Spinal cord (tissue), 10 donors: ENCODE data around the gene PRUNE1. TPM values are rescaled to one million over a fixed set of nuclear protein-coding genes. Genes with fewer than 3 reads are reported as not detected.

Source experiments
- DNase-seq, 6 donors: peaks; one replicate each; pipeline versions ENCODE4 v3.0.0 to v3.0.0-alpha.2; 2013 to 2015; ENCODE audit warnings: low spot score in 6 of 6, low read depth in 4 of 6
- H3K27ac ChIP-seq: one replicate; pipeline ENCODE4 v1.5.1; 2013; ENCODE audit warnings: low read depth, low read length, control low read depth
- H3K27me3 ChIP-seq: one replicate; pipeline ENCODE4 v1.6.1; 2013; ENCODE audit warnings: low read length; ENCODE audit not compliant: control insufficient read depth, insufficient read depth
- H3K36me3 ChIP-seq: one replicate; pipeline ENCODE4 v1.6.1; 2013; ENCODE audit warnings: low read length; ENCODE audit not compliant: control insufficient read depth, insufficient read depth
- H3K4me1 ChIP-seq: one replicate; pipeline ENCODE4 v1.6.1; 2013; ENCODE audit warnings: low read length; ENCODE audit not compliant: control insufficient read depth, insufficient read depth
- H3K4me3 ChIP-seq: one replicate; pipeline ENCODE4 v1.5.1; 2013; ENCODE audit warnings: low read depth, low read length, control low read depth
- H3K9me3 ChIP-seq: one replicate; pipeline ENCODE4 v1.6.1; 2013; ENCODE audit warnings: low read length; ENCODE audit not compliant: control insufficient read depth, insufficient read depth
- WGBS: methylation state at CpG from one replicate; pipeline ENCODE4 v1.1.5; 2013; ENCODE audit warnings: missing lambda C conversion rate; ENCODE audit not compliant: insufficient coverage; 5-methylcytosine and 5-hydroxymethylcytosine counted together
- polyA plus RNA-seq, 2 donors: library from polyadenylated mRNA; unstranded; fragments of 120-200 nt; gene quantifications; one replicate each; pipeline ENCODE4 v1.2.1, GENCODE V29; 2013; ENCODE audit not compliant: insufficient read length in 2 of 2
- total RNA-seq, 2 donors: library from RNA; depleted of rRNA in 1 of 2; stranded (reverse); fragments of 120-200 nt in 1 of 2; fragments of >200 nt in 1 of 2; gene quantifications; one replicate each; pipeline versions ENCODE4 v1.2.3 to v1.2.4, GENCODE V29; 2013 to 2014
- donor health status: healthy.

The PRUNE1 gene
- total and polyA plus RNA-seq, 4 donors = 18.9 to 39.4 (median 33.3) TPM

DNA sequence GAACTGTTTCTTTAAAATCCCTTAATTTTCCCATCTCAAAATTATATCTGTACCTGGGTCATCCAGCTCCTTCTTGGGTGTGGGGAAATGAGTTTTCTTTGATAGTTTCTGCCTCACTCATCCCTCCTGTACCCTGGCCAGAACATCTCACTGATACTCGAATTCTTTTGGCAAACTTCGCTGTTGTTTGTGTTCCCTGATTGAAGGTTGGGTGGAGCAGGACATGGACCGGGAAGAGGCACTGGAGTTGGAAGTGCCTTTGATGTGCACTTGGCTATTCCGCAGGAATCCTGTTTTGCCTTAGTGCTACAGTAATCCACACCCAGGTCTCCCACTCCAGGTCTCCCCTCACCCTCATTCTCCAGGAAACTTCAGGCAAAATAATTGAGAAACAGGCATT is 12.8 kb upstream of the PRUNE1 start:
- Histone ChIP-seq H3K27me3 (no peaks in the 10 kb centered on the region), H3K36me3 (peaks cover 27% of the 10 kb centered on the region), H3K4me3 (no peak overlapping the region), H3K27ac (no peak overlapping the region), H3K4me1 (peaks cover 4% of the 10 kb centered on the region), H3K9me3 (no peaks in the 10 kb centered on the region)
- WGBS = no CpG with 5 or more reads among the region's 4 CpGs
- DNase-seq = no peak

DNA sequence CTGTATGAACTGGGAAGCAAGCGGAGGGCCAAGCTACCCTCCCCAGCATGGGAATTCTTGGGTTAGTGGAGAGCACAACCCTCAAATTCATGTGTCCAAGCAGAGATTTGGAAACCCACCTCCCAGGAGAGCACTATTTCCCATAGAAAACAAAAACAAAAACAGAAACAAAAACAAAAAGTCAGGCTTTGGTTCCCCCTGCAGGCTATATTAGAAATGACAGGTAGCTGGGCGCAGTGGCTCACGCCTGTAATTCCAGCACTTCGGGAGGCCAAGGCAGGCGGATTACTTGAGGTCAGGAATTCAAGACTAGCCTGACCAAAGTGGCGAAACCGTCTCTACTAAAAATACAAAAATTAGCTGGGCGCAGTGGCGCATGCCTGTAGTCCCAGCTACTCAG is 12.4 kb upstream of the PRUNE1 start:
- H3K36me3 ChIP-seq = peaks cover 31% of the 10 kb centered on the region
- 26% methylated on average over 8 of the region's 9 CpGs for WGBS
- H3K4me3 ChIP-seq = no peak overlapping the region
- peaks cover 4% of the 10 kb centered on the region for H3K4me1 ChIP-seq
- no peaks in the 10 kb centered on the region for H3K27me3 ChIP-seq
- H3K9me3 ChIP-seq = no peaks in the 10 kb centered on the region
- H3K27ac ChIP-seq = no peak overlapping the region
- peak in 2 of 6 donors; percentile 63 to 84 for DNase-seq

DNA sequence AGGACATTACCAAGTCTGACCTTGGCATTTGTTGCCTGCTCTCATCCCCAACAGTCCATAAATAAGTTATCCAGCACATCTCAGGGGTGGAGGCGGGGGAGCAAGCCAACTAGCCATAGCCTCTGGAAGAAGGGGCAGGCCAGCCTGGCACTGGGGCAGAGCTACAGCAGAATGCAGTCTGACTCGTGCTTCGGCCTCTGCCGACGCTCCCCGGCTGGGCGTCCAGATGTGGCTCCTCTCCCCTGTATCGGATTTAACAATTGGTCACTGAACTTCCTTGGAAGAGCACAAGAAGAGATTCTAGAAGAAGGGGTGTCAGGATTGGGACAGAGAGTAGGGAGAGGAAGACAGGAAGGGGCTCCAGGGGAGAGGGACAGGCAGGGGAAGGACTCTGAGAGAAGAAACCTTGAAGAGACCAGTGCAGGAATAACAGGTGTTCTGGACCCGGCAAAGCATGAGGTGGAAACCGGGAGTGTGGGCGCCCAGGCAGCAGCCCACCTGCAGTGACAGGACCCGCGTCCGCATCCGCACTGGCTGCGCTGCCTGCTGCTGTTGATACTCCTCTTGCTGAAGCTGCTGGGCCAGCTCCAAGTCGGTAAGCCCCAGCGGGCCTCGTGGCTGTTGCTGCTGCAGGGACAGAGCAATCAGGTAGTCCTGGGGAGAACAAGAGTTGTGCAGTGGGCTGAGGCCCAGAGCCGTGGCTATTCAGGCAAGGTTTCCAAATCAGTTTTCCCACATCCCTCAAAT is 10.9 kb upstream of the PRUNE1 start:
- H3K4me1 ChIP-seq = peaks cover 7% of the 10 kb centered on the region
- no peak for DNase-seq
- H3K27me3 ChIP-seq = no peaks in the 10 kb centered on the region
- H3K36me3 ChIP-seq = peaks cover 41% of the 10 kb centered on the region
- no peaks in the 10 kb centered on the region for H3K9me3 ChIP-seq
- WGBS = 92% methylated on average over 19 of the region's 20 CpGs
- no peak overlapping the region for H3K4me3 ChIP-seq
- H3K27ac ChIP-seq = no peak overlapping the region

DNA sequence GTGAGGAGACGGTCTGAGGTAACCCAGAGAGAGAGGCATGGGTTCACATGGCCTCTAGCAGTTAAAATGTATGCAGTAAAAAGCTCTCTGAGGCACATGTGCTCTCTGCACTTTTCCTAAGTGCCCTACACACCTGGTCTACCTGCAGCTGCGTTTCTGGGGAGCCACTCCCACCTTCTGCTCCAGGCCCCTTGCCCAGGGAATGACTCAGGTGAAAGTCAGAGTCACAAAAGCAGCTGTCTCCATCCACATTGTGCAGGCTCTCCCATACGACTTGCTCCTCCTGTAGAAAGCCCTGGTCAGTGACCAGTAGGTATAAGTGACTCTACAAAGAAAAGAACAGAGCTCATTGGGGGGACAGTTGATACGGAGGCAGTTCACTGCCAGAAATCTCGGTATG is 10.3 kb upstream of the PRUNE1 start:
- Histone ChIP-seq H3K4me1 (peaks cover 9% of the 10 kb centered on the region), H3K4me3 (no peak overlapping the region), H3K9me3 (no peaks in the 10 kb centered on the region), H3K27me3 (no peaks in the 10 kb centered on the region), H3K36me3 (peaks cover 42% of the 10 kb centered on the region), H3K27ac (no peak overlapping the region)
- WGBS = 94% methylated on average over 4 of the region's 5 CpGs
- no peak for DNase-seq

DNA sequence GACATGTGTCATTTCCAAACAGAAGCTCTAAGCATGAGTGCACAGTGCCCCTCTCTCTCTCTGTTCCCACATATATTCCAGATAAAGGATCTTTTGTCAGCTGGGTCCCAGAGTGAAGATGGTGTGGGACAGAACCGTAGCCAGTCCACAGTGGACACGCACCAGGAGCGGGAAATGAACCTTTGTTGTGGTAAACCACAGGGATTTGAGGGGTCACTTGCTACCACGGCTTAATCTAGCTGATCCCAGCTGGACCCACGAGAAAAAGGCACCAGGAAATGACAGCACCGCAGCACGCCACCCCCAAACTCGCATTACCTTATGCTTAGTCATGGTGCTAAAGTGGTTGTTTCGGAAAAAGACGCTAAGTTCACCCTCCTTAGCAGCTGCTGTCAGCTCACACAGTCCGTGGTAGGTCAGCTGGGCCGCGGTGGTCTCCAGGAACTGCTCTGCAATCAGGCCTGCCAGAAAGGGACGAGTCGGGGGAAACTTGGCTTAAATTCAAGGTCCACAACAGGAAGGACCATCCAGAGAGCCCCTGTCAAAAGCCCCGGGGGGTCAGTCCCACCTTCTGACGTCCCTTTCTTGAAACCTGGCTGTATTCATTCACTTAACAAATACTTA is 9.1 kb upstream of the PRUNE1 start:
- Histone ChIP-seq H3K36me3 (peaks cover 42% of the 10 kb centered on the region), H3K4me1 (peaks cover 18% of the 10 kb centered on the region)

DNA sequence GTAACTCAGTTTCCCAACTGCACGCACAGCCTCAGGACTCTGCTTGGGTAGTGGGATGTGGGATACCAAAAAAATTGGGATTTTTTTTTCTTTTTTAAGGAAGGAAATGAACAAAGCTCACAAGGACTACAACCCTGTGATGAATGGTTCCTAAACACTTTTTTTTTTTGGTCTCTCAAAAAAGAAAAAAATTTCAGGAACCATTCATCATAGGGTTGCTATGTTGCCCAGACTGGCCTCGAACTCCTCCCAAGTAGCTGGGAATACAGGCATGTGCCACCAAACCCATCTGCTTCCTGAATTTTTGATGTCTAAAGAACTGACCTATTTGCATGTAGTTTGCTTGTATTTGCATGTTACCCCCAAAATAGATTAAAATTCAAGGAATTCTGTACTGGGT is 8.3 kb upstream of the PRUNE1 start:
- Histone ChIP-seq H3K4me1 (peaks cover 23% of the 10 kb centered on the region), H3K27me3 (no peaks in the 10 kb centered on the region), H3K36me3 (peaks cover 42% of the 10 kb centered on the region), H3K27ac (no peak overlapping the region), H3K9me3 (no peaks in the 10 kb centered on the region), H3K4me3 (no peak overlapping the region)
- DNase-seq = no peak
- WGBS = no CpG with 5 or more reads among the region's 2 CpGs

More for the DNA sequence above, 9.1 kb upstream of the PRUNE1 start:
- no peak for DNase-seq
- Histone ChIP-seq H3K4me3 (no peak overlapping the region), H3K27ac (no peak overlapping the region), H3K27me3 (no peaks in the 10 kb centered on the region), H3K9me3 (no peaks in the 10 kb centered on the region)
- WGBS = 79% methylated on average over 16 of the region's 17 CpGs

DNA sequence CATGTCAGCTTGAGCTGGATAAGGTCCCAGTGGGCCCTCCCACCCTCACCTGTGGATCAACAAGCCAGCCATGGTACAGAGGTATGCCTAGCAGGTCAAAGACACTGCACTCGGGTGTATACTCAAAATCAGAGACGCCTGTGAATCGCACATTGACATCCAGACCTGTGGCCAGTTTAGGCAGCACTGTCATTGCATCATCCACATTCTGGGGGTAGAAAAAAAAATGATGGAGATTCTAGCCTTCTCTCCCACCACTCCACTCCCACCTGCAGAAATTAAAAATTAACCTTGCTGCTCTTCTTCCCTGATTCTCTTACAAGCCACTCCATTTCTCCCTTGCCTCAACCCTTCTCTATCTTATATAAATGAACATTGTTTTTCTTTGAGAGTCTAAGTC is 7.8 kb upstream of the PRUNE1 start:
- WGBS = no CpG with 5 or more reads among the region's 3 CpGs
- peaks cover 42% of the 10 kb centered on the region for H3K36me3 ChIP-seq

DNA sequence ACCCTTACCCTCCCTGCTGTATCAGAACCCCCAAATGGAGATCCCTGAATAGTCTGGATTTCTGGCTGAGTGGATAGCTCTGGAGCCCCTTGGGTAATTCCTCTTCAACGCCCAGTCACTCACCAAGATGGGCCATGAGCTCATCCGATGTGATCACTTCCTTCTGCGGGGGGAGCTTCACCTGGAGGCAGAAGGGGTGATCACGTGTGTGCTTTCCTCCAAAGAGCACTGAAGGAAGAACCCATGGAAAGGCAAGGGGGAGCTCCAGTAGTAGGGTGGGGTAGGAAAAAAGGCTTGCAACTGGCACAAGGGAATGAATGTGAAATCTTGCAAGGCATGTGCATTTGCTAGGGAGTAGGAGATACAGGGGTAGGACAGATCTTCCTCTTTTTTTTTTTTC is 6.6 kb upstream of the PRUNE1 start:
- H3K27me3 ChIP-seq = no peaks in the 10 kb centered on the region
- H3K4me1 ChIP-seq = peaks cover 34% of the 10 kb centered on the region
- H3K27ac ChIP-seq = no peak overlapping the region
- H3K4me3 ChIP-seq = no peak overlapping the region
- H3K9me3 ChIP-seq = no peaks in the 10 kb centered on the region
- WGBS = 93% methylated on average over 3 of the region's 4 CpGs
- H3K36me3 ChIP-seq = peaks cover 40% of the 10 kb centered on the region
- DNase-seq = no peak

More for the DNA sequence above, 7.8 kb upstream of the PRUNE1 start:
- Histone ChIP-seq H3K4me3 (no peak overlapping the region), H3K9me3 (no peaks in the 10 kb centered on the region), H3K4me1 (peaks cover 28% of the 10 kb centered on the region), H3K27me3 (no peaks in the 10 kb centered on the region), H3K27ac (no peak overlapping the region)
- DNase-seq = no peak

DNA sequence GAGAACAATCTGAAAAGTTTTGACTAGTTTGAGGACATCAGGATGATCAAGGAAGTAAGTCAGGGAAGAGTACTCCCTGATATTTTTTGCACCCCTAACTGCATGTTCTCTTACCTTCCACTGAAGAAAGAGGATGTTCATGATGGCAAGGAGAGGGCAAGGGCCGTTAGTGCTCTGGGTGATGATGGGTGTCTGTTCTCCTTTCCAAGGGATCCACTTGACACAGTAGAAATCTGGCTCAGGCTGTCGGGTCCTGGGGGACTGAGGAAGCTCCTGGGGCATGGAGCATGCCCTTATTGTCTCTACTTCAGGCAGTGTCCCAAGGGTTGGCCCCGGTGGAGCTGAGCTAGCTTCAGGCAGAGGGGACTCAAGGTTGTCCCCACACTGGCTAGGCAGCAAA is 6.2 kb upstream of the PRUNE1 start:
- 100% methylated on average over 3 of the region's 3 CpGs for WGBS
- Histone ChIP-seq H3K27me3 (no peaks in the 10 kb centered on the region), H3K9me3 (no peaks in the 10 kb centered on the region), H3K36me3 (peaks cover 36% of the 10 kb centered on the region), H3K4me3 (no peak overlapping the region), H3K4me1 (peaks cover 38% of the 10 kb centered on the region), H3K27ac (no peak overlapping the region)
- DNase-seq = no peak

DNA sequence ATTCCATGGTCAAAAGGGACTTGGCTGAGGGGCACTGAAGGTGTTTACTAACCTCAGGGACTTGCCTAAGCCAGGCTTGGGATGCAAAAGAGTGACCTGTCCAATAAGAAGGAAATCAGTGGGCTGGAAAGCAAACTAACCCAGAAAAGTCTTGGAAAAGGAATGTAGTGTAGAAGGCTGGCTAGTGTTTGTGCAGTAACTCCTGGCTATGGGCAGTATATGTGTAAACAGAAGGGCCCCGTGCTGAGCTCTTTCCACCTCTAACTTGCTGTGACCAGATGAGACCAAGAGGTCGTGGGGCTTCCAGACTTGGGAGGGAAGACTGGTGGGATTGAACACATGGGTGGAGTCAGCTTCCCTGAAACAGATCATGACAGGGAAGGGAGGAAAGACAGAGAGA is 5.6 kb upstream of the PRUNE1 start:
- no peak for DNase-seq
- H3K27ac ChIP-seq = no peak overlapping the region
- no peak overlapping the region for H3K4me3 ChIP-seq
- H3K9me3 ChIP-seq = no peaks in the 10 kb centered on the region
- peaks cover 44% of the 10 kb centered on the region for H3K4me1 ChIP-seq
- H3K27me3 ChIP-seq = no peaks in the 10 kb centered on the region
- H3K36me3 ChIP-seq = peaks cover 30% of the 10 kb centered on the region
- WGBS = 56% methylated on average over 2 of the region's 2 CpGs
